Hepatocyte (in vitro differentiated cells): ENCODE results near the gene PMEPA1.

Source experiments
- CTCF ChIP-seq: fragments of 200-600 bp; sonication (generic); IDR thresholded peaks from 2 replicates; pipeline ENCODE4 v1.5.1; 2016; ENCODE audit warnings: antibody characterized with exemption, mild to moderate bottlenecking; ENCODE audit not compliant: poor library complexity
- EZH2 ChIP-seq: fragments of 200-600 bp; sonication (generic); IDR thresholded peaks from 2 replicates; pipeline ENCODE4 v1.6.1; 2016; ENCODE audit warnings: antibody characterized with exemption, mild to moderate bottlenecking, borderline replicate concordance
- EZH2phosphoT487 ChIP-seq: fragments of 200-600 bp; sonication (generic); IDR thresholded peaks from one replicate; pipeline ENCODE4 v1.6.1; 2018; ENCODE audit warnings: antibody characterized with exemption, mild to moderate bottlenecking, low read depth, moderate library complexity; ENCODE audit not compliant: unreplicated experiment, severe bottlenecking

- TF ChIP-seq CTCF (no peak), EZH2phosphoT487 (no peak), EZH2 (no peak)
Observed at GRCh38 chr20:57667924-57668782, 41.7 kb downstream of the PMEPA1 start.
